AG04450 (cell line): ENCODE measurements around the gene CYP11A1. TPM values are rescaled to one million over a fixed set of nuclear protein-coding genes. Genes with fewer than 3 reads are reported as not detected.
"Not testable (repeated sequence)": the region's sequence is repeated elsewhere in the genome, so short reads cannot be mapped to it uniquely, and the experiment has no call there.

Source experiments
- CTCF ChIA-PET: fragments of 300-600, 350-600 bp; formaldehyde crosslinking; extraction: SDS; loops from one replicate; lab custom pipeline; 2022; ENCODE audit warnings: antibody characterized with exemption, inconsistent platforms; lab: Charles Lee
- POLR2A ChIA-PET: fragments of 350-600 bp; formaldehyde crosslinking; extraction: SDS; loops from one replicate; lab custom pipeline; 2021; ENCODE audit warnings: antibody characterized with exemption, inconsistent platforms; lab: Yijun Ruan, JAX
- DNase-seq: peaks from one replicate; pipeline ENCODE4 v3.0.0-alpha.2; 2011; ENCODE audit warnings: low read depth, low spot score
- H3K27ac ChIP-seq: one replicate; pipeline ENCODE4 v1.5.1; 2012; ENCODE audit warnings: low read depth, low read length, control low read depth
- H3K27me3 ChIP-seq: one replicate; pipeline ENCODE4 v1.6.0; 2012; ENCODE audit warnings: low read length; ENCODE audit not compliant: control insufficient read depth, insufficient read depth
- H3K4me3 ChIP-seq: 2 replicates; pipeline ENCODE4 v1.5.1; 2011; ENCODE audit warnings: mild to moderate bottlenecking, low read depth, low read length, control low read depth
- H3K9me3 ChIP-seq: 2 replicates; pipeline ENCODE4 v1.5.1; 2012; ENCODE audit warnings: low read length; ENCODE audit not compliant: control insufficient read depth, insufficient read depth
- CTCF ChIP-seq: IDR thresholded peaks from 2 replicates; pipeline ENCODE4 v1.5.1; 2011; ENCODE audit warnings: low read depth, low read length, control low read depth, inconsistent platforms
- polyA plus RNA-seq: library from polyadenylated mRNA; depleted of rRNA; stranded (reverse); fragments of >200 nt; gene quantifications from 2 replicates; pipeline ENCODE4 v1.2.3, GENCODE V29; 2011

The CYP11A1 gene
- polyA plus RNA-seq, 1 experiment = 0.14 TPM

DNA sequence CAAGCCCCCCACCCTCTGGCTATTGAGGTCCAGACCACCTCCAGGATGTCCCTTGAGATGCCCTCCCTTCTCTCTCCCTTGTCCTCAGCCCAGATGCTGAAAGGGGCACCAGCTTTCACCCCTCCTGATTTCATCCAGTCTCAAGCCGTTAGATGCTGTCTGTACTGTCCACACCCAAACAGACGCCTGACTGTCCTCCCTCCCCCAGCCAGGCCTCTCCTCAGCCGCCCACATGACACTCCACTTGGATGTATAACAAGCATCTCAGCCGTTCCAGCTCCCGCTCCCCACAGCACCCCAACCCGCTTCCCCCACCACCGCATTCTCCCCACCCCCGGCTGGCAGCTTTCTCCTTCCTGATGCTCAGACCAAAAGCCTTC is 25.0 kb upstream of the CYP11A1 start:
- DNase-seq = no peak
- no peak for TF ChIP-seq CTCF
- Histone ChIP-seq H3K4me3 (no peak overlapping the region), H3K9me3 (no peaks in the 10 kb centered on the region), H3K27ac (no peak overlapping the region), H3K27me3 (no peaks in the 10 kb centered on the region)
- POLR2A ChIA-PET = interaction anchor here (0.6 to 0.7 kb wide), 2 partner anchors 10 to 351 kb away, joined by 3 read pairs; no protein-coding TSS in a partner anchor
- CTCF ChIA-PET = interaction anchor here (0.6 to 1.5 kb wide), 3 partner anchors 10 to 58 kb away, joined by 3 to 8 read pairs (median 5); no protein-coding TSS in a partner anchor

GRCh38 chr15:74391582-74392450 is 24.4 kb upstream of the CYP11A1 start:
- H3K4me3 ChIP-seq = no peak overlapping the region
- H3K9me3 ChIP-seq = no peaks in the 10 kb centered on the region
- ChIA-PET CTCF (interaction anchor here (0.6 to 1.2 kb wide), 2 partner anchors 9 to 59 kb away, joined by 3 to 5 read pairs; no protein-coding TSS in a partner anchor), POLR2A (no interaction called here)
- DNase-seq = no peak
- H3K27ac ChIP-seq = no peak overlapping the region
- no peaks in the 10 kb centered on the region for H3K27me3 ChIP-seq
- TF ChIP-seq CTCF = no peak

GRCh38 chr15:74390647-74391288 is 23.3 kb upstream of the CYP11A1 start:
- CTCF ChIA-PET = interaction anchor here (1.0 to 1.1 kb wide), 2 partner anchors 16 to 48 kb away, joined by 3 to 6 read pairs; no protein-coding TSS in a partner anchor
- H3K27ac ChIP-seq = no peak overlapping the region
- no peak for TF ChIP-seq CTCF

GRCh38 chr15:74390049-74390646 is 22.7 kb upstream of the CYP11A1 start:
- H3K9me3 ChIP-seq, POLR2A ChIA-PET, DNase-seq, H3K27me3 ChIP-seq, H3K4me3 ChIP-seq, H3K27ac ChIP-seq: not testable (repeated sequence)
- CTCF ChIA-PET = interaction anchor here (0.7 to 1.1 kb wide), 3 partner anchors 16 to 93 kb away, joined by 3 to 6 read pairs (median 3); no protein-coding TSS in a partner anchor

More at GRCh38 chr15:74390647-74391288, 23.3 kb upstream of the CYP11A1 start:
- POLR2A ChIA-PET = no interaction called here
- Histone ChIP-seq H3K9me3 (no peaks in the 10 kb centered on the region), H3K4me3 (no peak overlapping the region), H3K27me3 (no peaks in the 10 kb centered on the region)
- no peak for DNase-seq
